HG03575 (cell line): ENCODE results near the gene TUBAL3.

Source experiments
- ATAC-seq: cut with Tn5 transposase; IDR thresholded peaks from one replicate; pipeline ENCODE4 v1.9.1; 2021; ENCODE audit not compliant: unreplicated experiment, insufficient number of reproducible peaks, low FRiP score; ENCODE audit errors: extremely low read depth

Gene TUBAL3

GRCh38 chr10:5404208-5405041 is at the start of gene TUBAL3:
Gene TUBAL3 (minus strand): TSS chr10:5404828. CDS start chr10:5404792, 36 bp downstream.
- ATAC-seq = no peak

GRCh38 chr10:5453749-5454489 is 49.3 kb upstream of the TUBAL3 start:
- ATAC-seq = no peak

GRCh38 chr10:5450605-5451384 is 46.2 kb upstream of the TUBAL3 start:
- no peak for ATAC-seq

- ATAC-seq = no peak
These were observed 45.2 kb upstream of the TUBAL3 start for GRCh38 chr10:5449823-5450222.

GRCh38 chr10:5449227-5449626 is 44.6 kb upstream of the TUBAL3 start:
- ATAC-seq = no peak

- no peak for ATAC-seq
These were observed 43.8 kb upstream of the TUBAL3 start for GRCh38 chr10:5448333-5449001.

GRCh38 chr10:5447611-5448071 is 43.0 kb upstream of the TUBAL3 start:
- ATAC-seq = peak; percentile 56

- no peak for ATAC-seq
These were observed 42.4 kb upstream of the TUBAL3 start for GRCh38 chr10:5447056-5447455.

- ATAC-seq = no peak
These were observed 41.8 kb upstream of the TUBAL3 start for GRCh38 chr10:5446390-5446926.

GRCh38 chr10:5445006-5445405 is 40.4 kb upstream of the TUBAL3 start:
- ATAC-seq = no peak

- ATAC-seq = peak; percentile 60
These were observed 38.8 kb upstream of the TUBAL3 start for GRCh38 chr10:5443429-5443828.

- ATAC-seq = no peak
These were observed 38.4 kb upstream of the TUBAL3 start for GRCh38 chr10:5442990-5443370.

- ATAC-seq = no peak
These were observed 37.7 kb upstream of the TUBAL3 start for GRCh38 chr10:5442065-5442989.

- ATAC-seq = no peak
These were observed 36.5 kb upstream of the TUBAL3 start for GRCh38 chr10:5441106-5441505.

GRCh38 chr10:5440206-5440605 is 35.6 kb upstream of the TUBAL3 start:
- ATAC-seq = no peak

GRCh38 chr10:5435328-5435727 is 30.7 kb upstream of the TUBAL3 start:
- ATAC-seq = no peak

GRCh38 chr10:5434017-5434753 is 29.6 kb upstream of the TUBAL3 start:
- no peak for ATAC-seq
